GM10847 (cell line): ENCODE results near the gene IL21.

Experiments used
- POLR2A ChIP-seq: IDR thresholded peaks from 2 replicates; pipeline ENCODE4 v1.6.1; 2011; ENCODE audit not compliant: insufficient read length; ENCODE audit errors: extremely low read depth

The IL21 gene

GRCh38 chr4:122643257-122643656 lies 22.4 kb upstream of the IL21 start:
- no peak for TF ChIP-seq POLR2A

DNA sequence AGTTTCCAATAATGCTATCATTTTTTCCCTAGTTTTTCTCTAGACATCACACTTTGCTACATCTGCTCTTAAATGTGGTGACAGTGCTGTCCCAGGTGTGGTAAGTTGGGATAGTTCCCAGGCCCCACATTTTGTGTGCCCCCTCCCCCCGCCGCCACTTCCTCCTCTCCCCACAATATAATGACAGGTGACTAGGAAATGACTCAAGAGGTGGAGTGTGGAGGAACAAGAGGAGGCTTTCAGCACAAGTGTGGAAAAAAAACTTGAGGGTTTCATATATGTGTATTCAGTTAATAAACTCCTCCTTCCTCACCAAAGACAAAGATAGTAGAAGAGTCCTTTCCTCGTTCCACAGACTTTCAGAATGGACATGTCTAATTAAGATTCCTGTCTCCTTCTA lies 18.3 kb upstream of the IL21 start:
- no peak for TF ChIP-seq POLR2A

GRCh38 chr4:122636697-122637096 lies 15.8 kb upstream of the IL21 start:
- TF ChIP-seq POLR2A: no peak

- no peak for TF ChIP-seq POLR2A
Observed at GRCh38 chr4:122635205-122635604, 14.3 kb upstream of the IL21 start.

DNA sequence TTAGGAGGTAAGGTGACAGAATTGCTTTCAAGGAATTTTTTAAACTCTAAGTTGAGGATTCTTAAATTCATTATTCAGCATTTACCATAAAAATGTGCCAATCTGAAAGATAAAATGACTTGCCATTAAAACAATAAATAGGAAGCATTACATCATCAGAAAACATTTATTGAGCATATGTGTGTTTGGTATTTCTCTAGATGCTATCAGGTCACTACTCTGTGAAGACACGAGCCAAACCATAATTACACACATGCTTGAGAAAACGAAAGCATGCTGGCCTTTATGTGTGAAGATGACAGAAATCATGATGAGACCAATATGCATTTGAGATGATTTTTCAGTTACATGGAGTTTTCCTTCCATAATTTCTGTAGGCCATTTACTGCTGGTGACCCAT lies 12.3 kb upstream of the IL21 start:
- no peak for TF ChIP-seq POLR2A

DNA sequence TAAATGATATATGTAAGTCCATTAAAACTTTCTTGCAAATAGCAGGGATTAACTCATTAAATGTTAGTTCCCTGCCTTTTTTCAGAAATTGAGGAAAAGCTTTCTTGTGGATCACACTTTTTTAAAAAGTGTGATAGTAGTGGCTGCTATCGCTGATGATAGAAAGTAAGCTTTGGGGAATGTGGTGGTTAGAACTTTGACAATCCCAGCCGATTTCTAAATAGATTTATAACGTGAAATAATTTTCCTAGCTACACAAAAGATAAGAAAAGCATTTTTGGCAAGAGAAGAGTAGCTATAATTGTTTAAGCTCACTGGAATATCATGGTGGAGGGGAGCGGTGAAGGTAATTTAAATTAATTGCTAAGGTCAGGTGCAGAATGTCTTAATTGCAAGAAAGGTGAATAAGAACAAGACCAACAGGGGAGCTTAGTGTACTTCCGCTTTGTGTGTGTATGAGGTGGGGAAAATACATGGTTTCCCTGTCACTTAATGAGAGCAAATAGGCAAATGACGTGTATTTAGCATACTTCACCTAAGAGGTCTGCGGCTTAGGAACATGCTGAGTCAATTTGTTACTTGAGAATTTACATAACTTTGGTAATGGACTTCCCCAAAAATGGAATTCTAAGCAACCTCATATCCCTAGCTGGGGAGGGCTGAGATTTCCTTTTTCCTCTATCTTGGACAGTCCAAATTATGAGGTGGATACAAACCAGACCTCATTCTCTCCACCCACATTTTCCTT lies 11.7 kb upstream of the IL21 start:
- no peak for TF ChIP-seq POLR2A

GRCh38 chr4:122625156-122625555 lies 4.3 kb upstream of the IL21 start:
- TF ChIP-seq POLR2A: no peak

- TF ChIP-seq POLR2A: no peak
Observed at GRCh38 chr4:122624205-122624604, 3.3 kb upstream of the IL21 start.

GRCh38 chr4:122623637-122624166 lies 2.8 kb upstream of the IL21 start:
- no peak for TF ChIP-seq POLR2A

- no peak for TF ChIP-seq POLR2A
Observed at GRCh38 chr4:122622400-122622799, 1.5 kb upstream of the IL21 start.

GRCh38 chr4:122619611-122620010 lies 1.3 kb downstream of the IL21 start:
- no peak for TF ChIP-seq POLR2A

GRCh38 chr4:122617597-122618593 lies 3.0 kb downstream of the IL21 start:
- TF ChIP-seq POLR2A: no peak

DNA sequence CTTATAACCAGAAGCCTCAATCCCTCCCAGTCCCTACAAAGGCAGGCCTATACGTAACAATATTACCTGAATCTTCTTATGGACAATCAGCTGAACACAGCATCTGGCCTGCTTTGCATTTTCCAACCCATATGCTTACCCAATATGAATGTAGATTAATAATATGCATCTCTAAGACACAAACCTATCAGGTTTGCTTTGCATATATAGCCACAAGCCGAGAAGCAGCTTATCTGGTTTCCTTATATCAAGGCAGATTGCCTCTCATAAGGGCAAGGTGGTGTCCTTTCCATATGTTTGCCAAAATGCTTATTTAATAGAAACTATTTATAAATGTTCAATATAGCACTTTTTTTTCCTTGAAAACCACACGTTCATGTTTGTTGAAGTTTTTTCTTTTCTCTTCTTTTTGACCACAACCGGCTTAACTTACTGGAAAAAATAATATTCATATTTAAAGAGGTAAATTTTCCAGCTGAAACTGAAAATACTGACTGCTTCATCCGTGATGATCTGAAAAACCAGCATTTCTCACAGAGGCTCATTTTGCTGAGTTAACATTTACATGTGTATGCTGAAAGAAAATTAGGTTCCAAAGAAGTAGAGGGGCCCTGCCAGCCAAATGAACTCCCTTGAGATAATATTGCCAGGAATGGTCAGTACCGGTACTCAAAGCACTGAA lies 3.8 kb downstream of the IL21 start:
- no peak for TF ChIP-seq POLR2A

- TF ChIP-seq POLR2A: no peak
Observed at GRCh38 chr4:122614621-122615020, 6.2 kb downstream of the IL21 start.

GRCh38 chr4:122612540-122612939 lies 8.3 kb downstream of the IL21 start:
- no peak for TF ChIP-seq POLR2A
